Superior temporal gyrus (tissue), 1 donor: ENCODE data around the gene DPYD.
"Not testable (repeated sequence)": the region's sequence is repeated elsewhere in the genome, so short reads cannot be mapped to it uniquely, and the experiment has no call there.

Source experiments
- DNase-seq: peaks from one replicate; pipeline ENCODE4 v3.0.0-alpha.2; 2016; ENCODE audit errors: extremely low spot score

DPYD gene

GRCh38 chr1:97281962-97282361 lies 638.9 kb downstream of the DPYD start:
- no peak for DNase-seq

GRCh38 chr1:97277891-97278654 lies 642.8 kb downstream of the DPYD start:
- DNase-seq, result no peak

GRCh38 chr1:97271916-97272788 lies 648.7 kb downstream of the DPYD start:
- no peak for DNase-seq

DNA sequence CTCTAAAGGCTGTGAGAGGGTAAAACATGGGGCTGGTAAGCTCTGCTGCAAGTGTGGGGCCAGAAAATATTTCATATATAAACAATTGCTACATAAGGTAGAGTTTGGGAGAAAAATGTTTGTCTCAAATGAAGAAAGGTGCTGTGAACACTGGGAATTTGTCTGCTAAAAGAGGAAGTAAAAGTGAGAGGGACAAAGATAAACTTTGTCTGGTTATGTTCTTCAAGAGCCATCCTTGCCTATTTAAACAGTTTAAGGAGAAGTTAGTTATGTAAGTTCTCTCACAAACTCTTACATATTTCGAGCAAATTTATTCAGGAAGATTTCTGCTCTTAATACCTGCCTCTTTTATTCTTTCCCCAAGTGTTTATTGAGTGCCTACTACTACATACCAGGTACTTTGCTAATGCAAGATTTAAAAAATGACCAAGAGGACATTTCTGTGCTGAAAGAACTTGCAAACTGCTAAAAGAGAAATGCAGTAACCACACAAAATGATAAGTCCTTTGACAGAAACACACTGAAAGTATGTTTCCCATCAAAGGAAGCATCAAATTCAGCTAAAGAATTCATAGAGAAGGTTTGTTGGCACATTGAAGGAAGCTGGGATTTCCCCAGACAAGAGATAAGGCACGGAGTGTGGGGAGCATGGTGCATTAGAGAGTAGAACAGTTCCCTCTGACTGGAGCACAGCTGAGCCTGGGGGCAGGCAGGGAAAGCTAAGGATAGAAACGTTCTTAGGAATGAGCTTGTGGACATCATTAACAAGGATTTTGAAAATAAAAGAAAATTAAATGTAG lies 650.1 kb downstream of the DPYD start:
- no peak for DNase-seq

DNA sequence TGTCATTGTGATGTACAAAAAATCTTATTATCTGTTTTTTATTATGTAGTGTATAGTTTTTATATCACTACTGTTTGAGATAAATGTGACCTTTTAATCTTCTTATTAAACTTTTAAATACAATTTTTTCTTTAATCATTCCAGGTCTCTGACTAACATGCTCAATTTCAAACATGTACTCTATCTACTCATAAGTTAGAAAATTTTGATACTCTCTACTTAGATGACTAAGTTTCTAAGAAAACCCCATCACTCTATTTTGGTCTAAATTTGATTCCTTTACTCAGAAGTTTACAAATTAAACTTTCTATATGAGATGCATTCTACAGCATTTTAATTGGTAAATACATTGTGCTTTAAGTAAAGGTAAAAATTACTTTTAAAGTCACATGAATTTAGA lies 655.2 kb downstream of the DPYD start:
- DNase-seq, result no peak

- no peak for DNase-seq
Observed at GRCh38 chr1:97262842-97263241, 658.0 kb downstream of the DPYD start.

- no peak for DNase-seq
Observed at GRCh38 chr1:97258597-97258996, 662.2 kb downstream of the DPYD start.

DNA sequence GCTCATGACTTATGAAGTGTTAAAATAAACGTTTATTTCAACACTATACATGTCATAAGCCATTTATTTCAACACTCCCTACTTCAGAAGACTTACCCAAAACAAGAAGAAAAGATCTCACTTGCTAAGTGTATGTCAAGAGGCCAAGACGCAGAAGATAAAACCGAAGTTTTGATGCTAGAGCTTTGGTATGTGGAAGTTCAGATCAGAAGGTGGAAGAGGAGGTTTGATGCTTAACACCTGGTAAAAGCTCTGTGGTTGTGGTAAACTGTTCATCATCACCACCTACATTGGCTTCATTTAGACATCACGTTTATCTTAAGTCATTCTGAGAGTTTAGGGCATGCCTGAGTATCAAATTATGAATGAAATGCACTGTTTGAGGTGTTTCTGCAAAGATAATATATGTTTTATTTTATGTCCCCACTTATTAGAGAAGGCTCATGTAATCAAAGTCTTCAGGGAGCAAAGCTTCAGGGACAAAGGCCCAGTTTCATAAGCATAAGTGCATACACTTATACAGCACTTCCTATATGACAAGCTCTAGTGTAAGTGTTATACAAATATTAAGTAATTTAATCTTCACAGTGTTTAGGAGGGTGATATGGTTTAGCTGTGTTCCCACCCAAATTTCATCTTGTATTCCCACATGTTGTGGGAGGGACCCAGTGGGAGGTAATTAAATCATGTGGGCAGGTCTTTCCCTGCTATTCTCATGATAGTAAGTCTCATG lies 665.9 kb downstream of the DPYD start:
- DNase-seq, result no peak

- DNase-seq, result no peak
Observed at GRCh38 chr1:97252925-97253324, 667.9 kb downstream of the DPYD start.

- DNase-seq, result no peak
Observed at GRCh38 chr1:97252076-97252475, 668.8 kb downstream of the DPYD start.

GRCh38 chr1:97247196-97247595 lies 673.6 kb downstream of the DPYD start:
- DNase-seq, result no peak

DNA sequence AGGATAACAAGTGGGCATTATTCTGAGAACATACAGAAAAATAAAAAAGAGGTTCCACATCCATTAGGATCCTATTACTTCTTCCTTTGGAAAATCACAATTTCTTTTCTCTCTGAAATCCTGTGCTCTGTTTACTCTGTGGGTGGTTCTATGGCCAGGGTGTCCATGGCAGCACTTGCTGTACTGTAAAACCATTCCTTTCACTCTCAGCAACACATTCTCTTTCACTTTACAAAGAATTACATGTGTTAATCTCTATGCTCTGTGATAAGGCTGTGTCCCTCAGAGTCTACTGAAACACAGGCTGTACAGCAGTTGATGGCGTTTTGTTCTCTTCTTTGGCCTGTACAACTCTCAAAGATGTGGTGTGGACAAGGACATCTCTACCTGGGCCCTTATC lies 675.2 kb downstream of the DPYD start:
- DNase-seq, result peak; percentile 49

- DNase-seq, result no peak
Observed at GRCh38 chr1:97245026-97245425, 675.8 kb downstream of the DPYD start.

GRCh38 chr1:97243973-97244560 lies 676.8 kb downstream of the DPYD start:
- DNase-seq, result peak; percentile 60

GRCh38 chr1:97238816-97239215 lies 682.0 kb downstream of the DPYD start:
- no peak for DNase-seq

DNA sequence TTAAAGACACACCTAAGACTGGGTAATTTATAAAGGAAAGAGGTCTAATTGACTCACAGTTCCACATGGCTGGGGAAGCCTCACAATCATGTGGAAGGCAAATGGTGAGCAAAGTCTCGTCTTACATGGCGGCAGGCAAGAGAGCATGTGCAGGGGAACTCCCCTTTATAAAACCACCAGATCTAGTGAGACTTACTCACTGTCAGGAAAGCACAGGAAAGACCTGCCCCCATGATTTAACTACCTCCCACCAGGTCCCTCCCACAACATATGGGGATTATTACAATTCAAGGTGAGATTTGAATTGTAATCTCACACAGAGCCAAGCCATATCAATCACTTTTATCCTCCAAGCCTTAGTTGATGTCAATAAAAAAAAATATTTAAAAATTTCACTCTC lies 689.5 kb downstream of the DPYD start:
- not testable (repeated sequence) for DNase-seq

GRCh38 chr1:97212671-97213070 lies 708.2 kb downstream of the DPYD start:
- no peak for DNase-seq

- no peak for DNase-seq
Observed at GRCh38 chr1:97210307-97210706, 710.5 kb downstream of the DPYD start.

- DNase-seq, result no peak
Observed at GRCh38 chr1:97209381-97209957, 711.4 kb downstream of the DPYD start.

DNA sequence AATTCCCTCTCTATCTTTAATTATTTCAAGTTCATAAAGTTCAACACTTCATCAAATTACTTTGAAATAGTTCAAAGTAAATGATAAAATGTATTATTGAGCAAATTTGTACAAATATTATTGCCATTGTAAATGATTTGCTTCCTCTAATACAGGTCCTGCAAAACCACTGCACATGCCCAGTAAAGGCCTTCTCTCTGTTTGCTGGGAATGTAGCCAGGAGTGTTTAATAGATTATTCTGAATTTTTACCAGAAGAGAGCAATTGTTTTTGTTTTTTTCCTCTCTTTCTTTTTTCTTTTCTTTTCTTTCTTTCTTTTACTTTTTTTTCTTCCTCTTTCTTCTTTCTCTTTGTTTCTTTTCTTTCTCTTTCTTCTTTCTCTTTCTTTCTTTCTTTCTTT lies 713.0 kb downstream of the DPYD start:
- peak; percentile 51 for DNase-seq

DNA sequence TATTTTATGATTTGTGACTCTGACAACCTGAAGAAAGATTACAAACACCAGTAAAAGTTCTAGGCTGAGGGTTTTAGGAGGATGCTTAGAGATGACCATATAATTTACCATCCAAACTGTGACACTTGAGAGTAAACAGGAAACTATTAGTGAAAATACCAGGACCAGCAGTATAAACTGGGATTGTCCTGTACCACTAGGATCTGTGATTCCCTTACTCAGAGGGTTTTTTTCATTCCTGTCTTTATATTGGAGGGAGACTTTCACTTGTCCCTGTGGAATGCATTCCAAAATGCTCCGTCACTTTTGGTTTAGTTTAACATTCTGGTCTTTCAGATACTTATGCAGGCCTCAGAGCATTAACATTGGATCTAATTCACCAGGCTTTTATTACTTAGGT lies 716.4 kb downstream of the DPYD start:
- DNase-seq, result no peak
